ENCODE measurements around the gene TBC1D22A. TPM values are rescaled to one million over a fixed set of nuclear protein-coding genes. Genes with fewer than 3 reads are reported as not detected.

The TBC1D22A gene
- total and polyA plus RNA-seq, 2 experiments from 2014 or later, result 16.6 to 18.5 TPM

- H3K27ac ChIP-seq, result no peak overlapping the region
- no peaks in the 10 kb centered on the region for H3K36me3 ChIP-seq
- no peaks in the 10 kb centered on the region for H3K27me3 ChIP-seq
- no peaks in the 10 kb centered on the region for H3K4me1 ChIP-seq (ENCODE audit: low read depth)
- no peak overlapping the region for H3K4me3 ChIP-seq
- TF ChIP-seq CTCF (IDR thresholded peaks at IDR 0.05; ENCODE audit: low read depth, low read length), result no peak
- no peak for DNase-seq (ENCODE audit: low read depth in 1 of 2, low spot score in 1 of 2)
- no peaks in the 10 kb centered on the region for H3K9me3 ChIP-seq (ENCODE audit: low read depth)
Measured at GRCh38 chr22:46895753-46896152, 133.3 kb downstream of the TBC1D22A start.

DNA sequence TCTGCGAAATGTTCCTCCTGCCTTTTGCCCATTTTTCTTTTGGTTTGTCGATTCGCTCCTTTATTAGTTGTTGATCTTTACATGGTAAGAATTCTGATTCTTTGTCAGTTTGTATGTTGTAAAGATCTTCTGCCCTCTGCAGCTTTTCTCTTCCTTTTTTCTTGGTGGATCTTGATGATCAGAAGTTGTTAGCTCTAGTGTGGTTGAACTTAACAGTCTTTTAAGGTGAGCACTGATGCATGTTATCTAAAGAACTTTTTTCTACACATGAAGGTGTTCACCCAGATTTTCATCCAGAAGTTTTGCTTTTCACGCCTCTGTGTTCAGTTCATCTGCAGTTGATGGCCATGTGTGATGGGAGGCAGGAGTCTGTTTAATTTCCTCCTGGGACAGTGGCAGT, 133.7 kb downstream of the TBC1D22A start:
- TF ChIP-seq CTCF (IDR thresholded peaks at IDR 0.05; ENCODE audit: low read depth, low read length), result no peak
- H3K36me3 ChIP-seq, result no peaks in the 10 kb centered on the region
- H3K4me3 ChIP-seq, result no peak overlapping the region
- no peaks in the 10 kb centered on the region for H3K27me3 ChIP-seq
- H3K9me3 ChIP-seq (ENCODE audit: low read depth), result no peaks in the 10 kb centered on the region
- DNase-seq (ENCODE audit: low read depth in 1 of 2, low spot score in 1 of 2), result no peak
- H3K4me1 ChIP-seq (ENCODE audit: low read depth), result no peaks in the 10 kb centered on the region
- H3K27ac ChIP-seq, result no peak overlapping the region

DNA sequence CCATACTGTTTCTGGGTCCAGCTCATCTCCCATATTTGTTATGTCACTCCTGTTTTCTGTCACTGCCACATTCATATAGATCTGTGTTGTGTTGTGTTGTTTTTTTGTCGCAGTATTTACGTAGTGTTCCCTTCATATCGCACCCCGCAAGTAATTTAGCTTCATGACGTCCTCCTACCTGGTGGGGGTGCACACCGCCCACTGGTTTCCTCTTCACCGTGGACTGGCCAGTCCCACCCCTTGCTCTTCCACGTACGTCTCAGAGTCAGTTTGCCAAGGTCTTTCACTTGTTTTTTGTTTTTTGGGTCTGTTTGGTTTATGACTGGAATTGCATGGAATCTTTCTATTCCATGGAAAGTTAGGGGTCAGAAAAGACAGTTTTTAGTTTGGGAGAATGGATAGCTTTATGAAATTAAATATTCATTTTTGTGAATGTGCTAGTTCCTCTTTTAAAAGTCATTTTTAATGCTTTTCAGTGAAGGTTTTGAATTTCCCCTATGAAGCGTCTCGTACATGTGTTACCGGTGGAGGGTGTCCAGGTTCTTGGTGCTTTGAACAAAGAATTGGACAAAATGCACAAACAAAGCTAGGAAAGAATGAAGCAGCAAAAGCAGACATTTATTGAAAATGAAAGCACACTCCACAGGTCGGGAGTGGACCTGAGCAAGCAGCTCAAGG, 134.3 kb downstream of the TBC1D22A start:
- no peak for DNase-seq (ENCODE audit: low read depth in 1 of 2, low spot score in 1 of 2)
- Histone ChIP-seq H3K27ac (no peak overlapping the region), H3K27me3 (no peaks in the 10 kb centered on the region), H3K36me3 (no peaks in the 10 kb centered on the region), H3K4me3 (no peak overlapping the region), H3K4me1 (ENCODE audit: low read depth) (no peaks in the 10 kb centered on the region), H3K9me3 (ENCODE audit: low read depth) (no peaks in the 10 kb centered on the region)
- TF ChIP-seq CTCF (IDR thresholded peaks at IDR 0.05; ENCODE audit: low read depth, low read length), result no peak

GRCh38 chr22:46897246-46897623, 134.8 kb downstream of the TBC1D22A start:
- Histone ChIP-seq H3K36me3 (no peaks in the 10 kb centered on the region), H3K27ac (no peak overlapping the region), H3K4me1 (ENCODE audit: low read depth) (no peaks in the 10 kb centered on the region), H3K9me3 (ENCODE audit: low read depth) (no peaks in the 10 kb centered on the region), H3K27me3 (no peaks in the 10 kb centered on the region), H3K4me3 (no peak overlapping the region)
- DNase-seq (ENCODE audit: low read depth in 1 of 2, low spot score in 1 of 2), result no peak
- TF ChIP-seq CTCF (IDR thresholded peaks at IDR 0.05; ENCODE audit: low read depth, low read length), result no peak

- DNase-seq (ENCODE audit: low read depth in 1 of 2, low spot score in 1 of 2), result no peak
- H3K36me3 ChIP-seq, result no peaks in the 10 kb centered on the region
- TF ChIP-seq CTCF (IDR thresholded peaks at IDR 0.05; ENCODE audit: low read depth, low read length), result no peak
- H3K4me1 ChIP-seq (ENCODE audit: low read depth), result no peaks in the 10 kb centered on the region
- H3K9me3 ChIP-seq (ENCODE audit: low read depth), result no peaks in the 10 kb centered on the region
- no peak overlapping the region for H3K4me3 ChIP-seq
- H3K27ac ChIP-seq, result no peak overlapping the region
- H3K27me3 ChIP-seq, result no peaks in the 10 kb centered on the region
Measured at GRCh38 chr22:46900549-46900948, 138.1 kb downstream of the TBC1D22A start.

Data from cardiac muscle cell (in vitro differentiated cells and primary cell).